NCI-H345 treated with DMSO at 0.1 percent for 48 hours (cell line): ENCODE measurements around the gene RTCA.
"Not testable (repeated sequence)": the region's sequence is repeated elsewhere in the genome, so short reads cannot be mapped to it uniquely, and the experiment has no call there.

ENCODE experiments used
- DNase-seq: peaks from one replicate; lab custom pipeline; 2025; ENCODE audit not compliant: unreplicated experiment; lab: John Stamatoyannopoulos, UW

RTCA gene

GRCh38 chr1:100305954-100306353 is 39.9 kb downstream of the RTCA start:
- DNase-seq = no peak

DNA sequence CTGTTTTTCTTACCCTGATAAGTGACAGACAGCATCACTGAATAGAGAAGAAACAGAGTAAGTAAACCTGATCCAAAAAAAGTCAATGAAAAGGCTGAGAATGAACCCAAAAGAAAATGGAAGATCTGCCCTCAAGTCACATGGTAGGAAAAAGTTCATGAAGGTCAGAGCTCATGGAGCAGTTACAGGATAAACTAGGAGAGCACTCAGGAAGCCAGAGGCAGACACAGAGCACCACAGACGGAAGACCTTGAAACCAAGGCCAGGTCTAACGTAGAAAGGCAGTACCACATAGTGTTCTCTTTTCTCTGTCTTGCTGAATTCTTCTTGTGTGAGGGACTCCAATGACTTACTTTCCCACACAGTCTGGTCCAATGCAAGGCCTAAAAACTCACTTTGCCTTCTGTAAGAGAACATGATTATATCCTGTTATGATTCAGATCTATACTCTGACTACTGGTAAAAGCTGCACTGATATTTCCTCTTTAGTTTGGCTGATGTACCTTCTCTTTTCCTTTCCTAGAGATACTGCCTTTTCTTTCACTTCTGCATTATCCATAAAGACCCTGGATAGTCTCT is 40.8 kb downstream of the RTCA start:
- no peak for DNase-seq

DNA sequence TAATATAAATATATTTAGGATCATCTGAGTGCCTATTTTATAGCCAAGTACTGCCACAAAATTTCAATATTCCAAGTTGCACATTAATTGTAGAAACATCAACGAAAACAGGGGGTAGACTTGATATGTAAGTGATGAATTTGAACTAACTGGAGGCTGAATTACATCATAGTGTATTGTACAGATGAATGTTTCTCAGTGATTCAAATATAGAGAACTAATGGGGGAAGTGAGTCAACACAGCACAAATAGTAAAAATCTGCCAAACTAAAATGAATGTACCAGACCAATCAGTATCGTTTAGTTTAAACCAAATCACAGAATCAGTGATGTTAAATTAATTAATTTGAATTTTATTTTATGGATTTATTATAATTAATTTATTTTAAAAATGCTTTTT is 42.8 kb downstream of the RTCA start:
- no peak for DNase-seq

DNA sequence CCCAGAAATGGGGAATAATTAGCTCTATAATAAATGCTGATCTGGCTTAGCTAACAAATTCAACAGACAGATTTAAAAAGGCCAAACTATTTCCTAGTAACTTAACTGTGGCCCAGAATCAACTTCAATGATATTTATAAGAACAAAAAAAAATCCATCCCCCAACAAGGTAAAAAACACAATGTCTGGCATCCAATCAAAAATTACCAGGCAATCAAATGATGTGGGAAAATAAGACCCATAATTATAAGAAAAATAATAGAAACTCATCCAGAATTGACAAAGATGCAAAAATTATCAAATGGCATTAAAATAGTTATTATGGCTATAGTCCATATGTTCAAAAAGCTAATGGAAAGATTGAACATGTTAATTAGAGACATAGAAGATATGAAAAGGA is 43.8 kb downstream of the RTCA start:
- no peak for DNase-seq

GRCh38 chr1:100313382-100313781 is 47.4 kb downstream of the RTCA start:
- DNase-seq = no peak

DNA sequence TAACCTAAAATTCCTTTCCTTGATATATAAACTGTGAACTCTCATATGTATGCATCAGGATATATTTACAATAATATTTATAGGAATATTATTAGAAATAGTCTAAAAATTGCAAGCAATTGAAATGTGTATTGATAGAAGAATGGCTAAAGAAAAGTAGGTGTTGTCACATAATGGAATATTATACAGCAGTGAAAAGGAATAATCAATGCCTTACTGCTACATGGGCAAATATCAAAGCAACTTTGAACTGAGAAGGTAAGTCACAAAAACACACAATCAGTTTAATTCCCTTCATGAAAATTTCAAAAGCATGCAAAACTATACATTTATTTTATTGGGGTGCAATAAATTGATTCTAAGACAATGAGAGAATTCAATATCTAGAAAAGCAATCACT is 50.6 kb downstream of the RTCA start:
- DNase-seq = no peak

DNA sequence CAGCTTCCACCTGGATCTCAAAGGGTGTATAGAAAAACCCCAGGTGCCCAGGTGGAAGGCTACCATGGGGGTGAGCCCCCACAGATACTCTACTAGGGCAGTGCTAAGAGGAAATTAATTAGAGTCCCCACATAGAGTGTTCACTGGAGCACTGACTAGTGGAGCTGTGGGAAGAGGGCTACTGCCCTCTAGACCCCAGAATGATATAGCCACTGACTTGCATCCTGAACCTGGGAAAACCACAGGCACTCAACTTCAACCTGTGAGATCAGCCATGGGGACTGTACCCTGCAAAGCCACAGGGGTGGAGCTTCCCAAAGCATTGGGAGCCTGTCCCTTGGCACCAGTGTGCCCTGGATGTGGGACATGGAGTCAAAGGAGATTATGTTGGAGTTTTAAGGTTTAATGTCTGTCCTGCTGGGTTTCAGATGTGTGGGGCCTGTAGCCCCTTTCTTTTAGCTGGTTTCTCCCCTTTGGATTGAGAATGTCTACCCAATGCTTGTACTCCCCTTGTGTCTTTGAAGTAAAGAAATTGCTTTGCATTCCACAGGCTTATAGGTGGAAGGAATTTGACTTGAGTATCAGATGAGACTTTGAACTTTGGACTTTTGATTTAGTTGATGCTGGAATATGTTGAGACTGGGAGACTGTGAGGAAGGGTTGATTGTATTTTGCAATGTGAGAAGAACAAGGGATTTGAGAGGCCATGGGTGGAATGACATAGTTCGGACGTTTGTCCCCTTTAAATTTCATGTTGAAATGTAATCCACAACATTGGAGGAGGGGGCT is 54.5 kb downstream of the RTCA start:
- DNase-seq = no peak

DNA sequence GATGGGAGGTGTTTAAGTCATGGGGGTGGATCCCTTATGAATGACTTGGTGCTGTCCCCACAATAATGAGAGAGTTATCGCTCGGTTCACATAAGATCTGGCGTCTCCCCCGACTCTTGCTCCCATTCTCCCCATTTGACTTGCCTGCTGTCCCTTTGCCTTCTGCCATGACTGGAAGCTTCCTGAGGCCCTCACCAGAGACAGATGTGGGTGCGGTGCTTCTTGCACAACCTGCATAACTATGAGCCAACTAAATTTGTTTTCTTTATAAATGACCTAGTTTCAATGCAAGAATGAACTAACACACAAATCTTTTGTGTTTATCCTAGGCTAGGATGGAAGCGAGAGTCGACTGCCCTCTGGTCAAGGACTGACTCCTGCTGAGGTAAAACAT is 55.1 kb downstream of the RTCA start:
- DNase-seq = no peak

DNA sequence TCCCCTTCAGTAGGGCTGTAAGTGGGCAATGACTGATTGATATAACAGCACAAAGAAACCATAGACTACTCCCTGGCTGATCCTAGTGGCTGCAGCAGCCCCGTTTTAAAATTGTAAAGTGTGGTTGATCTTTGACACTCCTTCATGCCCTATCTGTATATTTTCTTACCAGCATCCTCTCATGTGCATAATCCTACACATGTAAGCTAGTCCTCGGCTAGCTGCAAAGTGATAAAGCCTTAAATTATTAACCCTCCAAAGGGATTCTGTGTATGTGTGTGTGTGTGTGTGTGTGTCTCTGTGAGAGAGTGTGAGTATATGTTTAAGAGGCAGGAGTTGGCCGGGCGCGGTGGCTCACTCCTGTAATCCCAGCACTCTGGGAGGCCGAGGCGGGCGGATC is 55.5 kb downstream of the RTCA start:
- DNase-seq = no peak

DNA sequence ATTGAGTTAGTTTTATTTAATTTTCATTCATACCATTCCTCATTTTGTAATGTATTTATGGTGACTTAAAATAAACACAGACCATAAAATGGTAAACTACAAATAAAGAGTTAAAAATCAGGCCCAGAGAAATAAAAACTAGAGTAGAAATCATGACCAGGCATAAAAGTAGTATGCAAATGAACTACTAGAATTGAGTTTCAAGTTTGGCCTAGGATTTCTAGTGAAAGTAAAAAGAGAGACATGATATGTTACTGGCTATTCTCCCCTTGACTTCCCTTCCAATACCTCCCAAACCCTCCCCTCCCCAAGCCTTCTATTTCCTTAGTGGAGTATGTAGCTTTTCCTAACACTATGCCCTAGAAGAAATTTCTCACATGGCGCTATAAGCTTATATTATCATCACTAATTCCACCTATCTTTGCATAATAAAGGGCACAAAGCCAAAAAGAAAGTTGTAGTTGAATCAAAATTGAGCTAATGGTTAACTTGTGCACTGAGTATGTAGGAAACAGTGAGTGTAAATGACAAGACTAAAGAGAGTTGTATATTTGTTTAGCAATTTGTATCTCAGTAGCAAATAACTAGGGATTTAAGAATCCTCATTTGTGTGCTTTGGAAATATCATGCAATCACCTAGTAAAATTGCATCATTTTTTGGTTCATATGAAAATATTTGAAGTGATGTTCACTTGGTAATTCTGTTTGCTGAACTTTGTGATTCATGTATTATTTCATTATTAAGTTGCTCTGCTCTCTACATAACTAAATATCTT is 56.6 kb downstream of the RTCA start:
- DNase-seq = no peak

GRCh38 chr1:100323419-100324106 is 57.5 kb downstream of the RTCA start:
- DNase-seq = no peak

- no peak for DNase-seq
These were observed 59.7 kb downstream of the RTCA start for GRCh38 chr1:100325415-100326324.

DNA sequence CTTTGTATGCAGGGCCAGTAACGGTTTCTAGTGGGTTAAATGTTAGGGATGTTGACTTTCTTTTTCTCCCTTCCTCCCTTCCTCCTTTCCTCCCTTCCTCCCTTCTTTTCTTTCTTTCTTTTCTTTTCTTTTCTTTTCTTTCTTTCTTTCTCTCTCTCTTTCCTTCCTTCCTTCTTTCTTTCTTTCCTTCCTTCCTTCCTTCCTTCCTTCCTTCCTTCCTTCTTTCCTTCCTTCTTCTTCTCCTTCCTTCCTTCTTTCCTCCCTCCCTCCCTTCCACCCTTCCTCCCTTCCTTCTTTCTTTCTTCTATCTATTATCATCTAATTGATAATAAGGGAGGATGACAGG is 60.3 kb downstream of the RTCA start:
- not testable (repeated sequence) for DNase-seq

DNA sequence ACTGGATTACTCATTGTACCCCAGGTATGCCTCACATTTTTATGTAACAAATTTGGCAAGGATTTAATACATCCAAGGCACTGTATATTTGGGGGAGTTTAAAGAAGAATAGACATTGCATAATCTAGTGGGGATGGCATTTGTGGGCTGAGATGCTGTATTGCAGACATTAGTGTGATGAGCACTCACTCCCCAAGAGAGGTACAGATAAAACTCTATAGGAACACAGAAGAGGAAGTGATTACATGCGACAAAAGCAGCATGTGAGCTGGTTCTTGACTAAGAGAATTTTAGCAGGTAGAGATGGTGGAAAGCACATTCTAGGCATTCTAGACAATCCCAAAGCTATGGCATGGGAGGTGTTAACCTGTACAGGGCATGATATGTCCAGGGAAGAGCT is 62.1 kb downstream of the RTCA start:
- DNase-seq = no peak

GRCh38 chr1:100331146-100331545 is 65.1 kb downstream of the RTCA start:
- DNase-seq = not testable (repeated sequence)

DNA sequence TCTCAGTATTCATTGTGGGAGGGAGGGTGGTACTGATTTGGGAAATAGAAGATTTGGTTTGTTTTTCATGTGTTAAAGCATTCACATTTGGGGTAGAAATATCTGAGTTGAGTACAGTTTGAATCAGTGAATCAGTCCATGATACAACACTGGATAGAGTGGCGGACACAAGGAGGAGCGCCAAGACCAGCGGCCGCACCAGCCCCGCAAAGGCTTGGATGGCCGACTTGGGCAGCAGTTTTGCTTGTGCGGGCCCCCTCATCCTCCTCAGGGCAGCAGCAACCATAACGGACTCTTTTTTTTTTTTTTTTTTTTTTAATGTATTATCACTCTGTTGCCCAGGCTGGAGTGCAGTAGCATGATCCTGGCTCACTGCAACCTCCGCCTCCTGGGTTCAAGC is 66.3 kb downstream of the RTCA start:
- no peak for DNase-seq

DNA sequence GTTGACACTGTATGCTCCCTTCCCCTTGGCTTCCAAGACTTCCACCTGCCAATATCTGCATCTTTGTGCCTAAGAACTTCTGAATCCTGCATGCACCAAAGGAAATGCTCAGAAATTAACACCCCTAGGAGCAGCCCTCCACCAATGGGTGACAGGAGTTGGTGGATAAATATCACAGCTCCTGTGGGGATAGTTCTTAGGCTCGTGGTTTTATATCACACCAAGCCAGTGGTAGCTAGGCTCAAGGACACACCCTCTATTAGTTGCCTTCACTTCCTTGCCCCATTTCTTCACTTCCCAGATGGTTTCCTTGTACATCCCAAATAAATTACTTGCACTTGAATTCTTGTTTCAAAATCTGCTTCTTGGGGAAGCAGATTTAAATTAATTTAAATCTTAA is 69.4 kb downstream of the RTCA start:
- DNase-seq = no peak

GRCh38 chr1:100337878-100338277 is 71.9 kb downstream of the RTCA start:
- DNase-seq = not testable (repeated sequence)

DNA sequence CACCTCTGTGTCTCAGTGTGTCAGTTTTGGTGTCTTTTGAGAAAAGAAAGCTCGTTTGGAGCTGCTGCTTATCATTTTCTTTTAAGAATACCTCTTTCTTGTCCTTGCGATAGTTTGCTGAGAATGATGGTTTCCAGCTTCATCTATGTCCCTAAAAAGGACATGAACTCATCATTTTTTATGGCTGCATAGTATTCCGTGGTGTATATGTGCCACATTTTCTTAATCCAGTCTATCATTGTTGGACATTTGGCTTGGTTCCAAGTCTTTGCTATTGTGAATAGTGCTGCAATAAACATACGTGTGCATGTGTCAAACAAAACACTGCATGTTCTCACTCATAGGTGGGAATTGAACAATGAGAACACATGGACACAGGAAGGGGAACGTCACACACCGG is 73.7 kb downstream of the RTCA start:
- DNase-seq = not testable (repeated sequence)

DNA sequence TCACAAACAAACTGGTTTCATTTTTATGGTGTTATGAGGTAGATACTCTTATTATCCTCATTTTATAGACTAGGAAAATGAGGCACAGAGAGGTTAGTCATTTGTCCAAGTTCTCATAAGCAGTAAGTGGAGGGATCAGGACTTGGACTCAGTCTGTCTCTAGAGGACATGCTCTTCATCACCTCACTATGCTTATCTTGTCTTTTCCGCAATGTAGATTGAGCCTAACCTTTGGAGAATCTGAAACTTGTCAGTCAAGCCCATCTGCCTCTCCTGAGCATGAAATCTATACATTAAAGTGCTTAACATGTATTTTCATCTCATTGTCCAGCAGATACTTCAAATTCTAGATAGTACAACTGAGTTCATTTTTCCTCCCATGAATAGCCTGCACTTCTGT is 74.5 kb downstream of the RTCA start:
- DNase-seq = no peak

- DNase-seq = no peak
These were observed 76.3 kb downstream of the RTCA start for GRCh38 chr1:100342348-100342747.
